H9 (cell line): ENCODE data around the gene OR2AG1. TPM values are rescaled to one million over a fixed set of nuclear protein-coding genes. Genes with fewer than 3 reads are reported as not detected.

Experiments used
- DNase-seq: peaks from one replicate; pipeline ENCODE4 v3.0.0-alpha.2; 2017
- H2AFZ ChIP-seq: one replicate; pipeline ENCODE4 v1.6.1; 2013; ENCODE audit warnings: mild to moderate bottlenecking, low read length, control low read depth, moderate library complexity
- H2AK5ac ChIP-seq: 2 replicates; pipeline ENCODE4 v1.6.1; 2013; ENCODE audit warnings: low read length, control low read depth, mixed read lengths; ENCODE audit not compliant: insufficient read length
- H2BK120ac ChIP-seq: one replicate; pipeline ENCODE4 v1.6.1; 2013; ENCODE audit warnings: low read depth, mild to moderate bottlenecking, low read length, control low read depth, inconsistent platforms; ENCODE audit not compliant: poor library complexity, severe bottlenecking
- H2BK12ac ChIP-seq: 2 replicates; pipeline ENCODE4 v1.6.1; 2013; ENCODE audit warnings: low read length, control low read depth, mixed read lengths, low read depth; ENCODE audit not compliant: insufficient read length
- H2BK15ac ChIP-seq: 2 replicates; pipeline ENCODE4 v1.6.1; 2013; ENCODE audit warnings: low read depth, low read length, control low read depth
- H2BK20ac ChIP-seq: one replicate; pipeline ENCODE4 v1.6.1; 2013; ENCODE audit warnings: low read depth, mild to moderate bottlenecking, low read length, control low read depth, inconsistent platforms; ENCODE audit not compliant: poor library complexity, severe bottlenecking
- H2BK5ac ChIP-seq: 2 replicates; pipeline ENCODE4 v1.6.1; 2013; ENCODE audit warnings: low read length, control low read depth, mixed read lengths; ENCODE audit not compliant: insufficient read length
- H3K14ac ChIP-seq: 2 replicates; pipeline ENCODE4 v1.6.1; 2013; ENCODE audit warnings: low read length, control low read depth; ENCODE audit not compliant: insufficient read depth
- H3K18ac ChIP-seq: 2 replicates; pipeline ENCODE4 v1.6.1; 2013; ENCODE audit warnings: low read depth, mild to moderate bottlenecking, mixed read lengths, low read length, control low read depth; ENCODE audit not compliant: insufficient read length
- H3K23ac ChIP-seq: 2 replicates; pipeline ENCODE4 v1.6.1; 2013; ENCODE audit warnings: low read length, control low read depth, mixed read lengths, low read depth; ENCODE audit not compliant: insufficient read length
- H3K23me2 ChIP-seq: 2 replicates; pipeline ENCODE4 v1.6.1; 2013; ENCODE audit warnings: low read depth, mild to moderate bottlenecking, mixed read lengths, low read length, control low read depth; ENCODE audit not compliant: insufficient read length, poor library complexity, severe bottlenecking
- H3K27ac ChIP-seq: 2 replicates; pipeline ENCODE4 v1.5.1; 2013; ENCODE audit warnings: low read length, control low read depth, mixed read lengths, low read depth; ENCODE audit not compliant: insufficient read length
- H3K27me3 ChIP-seq: 2 replicates; pipeline ENCODE4 v1.6.1; 2013; ENCODE audit warnings: low read length, control low read depth, inconsistent platforms; ENCODE audit not compliant: insufficient read depth
- H3K4ac ChIP-seq: 2 replicates; pipeline ENCODE4 v1.6.1; 2013; ENCODE audit warnings: low read depth, mild to moderate bottlenecking, control low read depth, inconsistent platforms, low read length, moderate library complexity
- H3K4me1 ChIP-seq: 2 replicates; pipeline ENCODE4 v1.6.1; 2013; ENCODE audit warnings: low read length, control low read depth, inconsistent platforms; ENCODE audit not compliant: insufficient read depth
- H3K4me2 ChIP-seq: 2 replicates; pipeline ENCODE4 v1.6.1; 2013; ENCODE audit warnings: low read length, control low read depth, mixed read lengths; ENCODE audit not compliant: insufficient read length, insufficient read depth
- H3K56ac ChIP-seq: 2 replicates; pipeline ENCODE4 v1.6.1; 2013; ENCODE audit warnings: low read depth, mild to moderate bottlenecking, mixed read lengths, low read length, control low read depth; ENCODE audit not compliant: insufficient read length
- H3K79me1 ChIP-seq: 2 replicates; pipeline ENCODE4 v1.6.1; 2013; ENCODE audit warnings: low read depth, mild to moderate bottlenecking, moderate library complexity, low read length, control low read depth, inconsistent platforms; ENCODE audit not compliant: insufficient read depth, poor library complexity, severe bottlenecking
- H3K79me2 ChIP-seq: 2 replicates; pipeline ENCODE4 v1.6.1; 2013; ENCODE audit warnings: low read length, control low read depth, inconsistent platforms; ENCODE audit not compliant: insufficient read depth
- H3K9ac ChIP-seq: 2 replicates; pipeline ENCODE4 v1.6.1; 2013; ENCODE audit warnings: low read length, control low read depth, mixed read lengths; ENCODE audit not compliant: insufficient read length; ENCODE audit errors: extremely low read depth
- H3K9me3 ChIP-seq: one replicate; pipeline ENCODE4 v1.6.1; 2013; ENCODE audit warnings: low read depth, low read length, inconsistent platforms; ENCODE audit not compliant: control insufficient read depth
- H3T11ph ChIP-seq: one replicate; pipeline ENCODE4 v1.6.1; 2013; ENCODE audit warnings: mild to moderate bottlenecking, low read length, control low read depth, inconsistent platforms
- H4K20me1 ChIP-seq: one replicate; pipeline ENCODE4 v1.6.1; 2013; ENCODE audit not compliant: control insufficient read depth, insufficient read length, insufficient read depth
- H4K5ac ChIP-seq: 2 replicates; pipeline ENCODE4 v1.6.1; 2013; ENCODE audit warnings: low read depth, mild to moderate bottlenecking, mixed read lengths, low read length, control low read depth; ENCODE audit not compliant: insufficient read length
- H4K8ac ChIP-seq: replicated peaks from 2 replicates; pipeline ENCODE4 v1.6.1; 2013; ENCODE audit warnings: low read length, control low read depth, mixed read lengths, low read depth; ENCODE audit not compliant: insufficient read length
- H4K91ac ChIP-seq: 2 replicates; pipeline ENCODE4 v1.6.1; 2013; ENCODE audit warnings: low read depth, mild to moderate bottlenecking, moderate library complexity, mixed read lengths, low read length, control low read depth; ENCODE audit not compliant: insufficient read length
- H3K27ac Mint-ChIP-seq, 3 experiments: 2 replicates in 2 of 3; 3 replicates in 1 of 3; pipeline ENCODE4 v1.8.0; 2020 to 2021; ENCODE audit warnings: mixed read lengths in 3 of 3, mild to moderate bottlenecking in 1 of 3, moderate library complexity in 1 of 3
- H3K27me3 Mint-ChIP-seq: 2 replicates; pipeline ENCODE4 v1.8.0; 2021; ENCODE audit warnings: low read depth, mild to moderate bottlenecking, moderate library complexity, mixed read lengths
- H3K36me3 Mint-ChIP-seq, 3 experiments: 2 replicates in 2 of 3; 3 replicates in 1 of 3; pipeline ENCODE4 v1.8.0; 2020 to 2021; ENCODE audit warnings: low read depth in 3 of 3, mixed read lengths in 3 of 3; ENCODE audit not compliant: insufficient read depth in 1 of 3
- H3K4me1 Mint-ChIP-seq, 2 experiments: 2 replicates each; pipeline ENCODE4 v1.8.0; 2020; ENCODE audit warnings: mixed read lengths in 2 of 2
- H3K4me3 Mint-ChIP-seq, 2 experiments: 2 replicates in 1 of 2; 3 replicates in 1 of 2; pipeline ENCODE4 v1.8.0; 2020 to 2021; ENCODE audit warnings: mild to moderate bottlenecking in 2 of 2, mixed read lengths in 2 of 2, moderate library complexity in 1 of 2
- H3K9me3 Mint-ChIP-seq, 2 experiments: 2 replicates in 1 of 2; 3 replicates in 1 of 2; pipeline ENCODE4 v1.8.0; 2020; ENCODE audit warnings: mild to moderate bottlenecking in 2 of 2, mixed read lengths in 2 of 2, moderate library complexity in 1 of 2
- WGBS: extraction: QIAGEN DNeasy Blood & Tissue Kit; methylation state at CpG from one replicate; pipeline ENCODE4 v1.1.7; 2013; ENCODE audit warnings: missing lambda C conversion rate, low lambda C conversion rate, mixed read lengths; ENCODE audit not compliant: insufficient read length; ENCODE audit errors: extremely low coverage; 5-methylcytosine and 5-hydroxymethylcytosine counted together
- total RNA-seq: library from RNA; stranded (reverse); gene quantifications from 2 replicates; pipeline ENCODE4 v1.2.1, GENCODE V29; 2021
- TF ChIP-seq, protein P1 (sequence below): fragments of 200-600 bp; sonication (generic); conservative IDR thresholded peaks from 3 replicates; pipeline ENCODE4 v1.8.0; 2021; ENCODE audit warnings: antibody characterized with exemption, mild to moderate bottlenecking

OR2AG1 gene
- total RNA-seq, 1 experiment from 2014 or later: not detected

DNA sequence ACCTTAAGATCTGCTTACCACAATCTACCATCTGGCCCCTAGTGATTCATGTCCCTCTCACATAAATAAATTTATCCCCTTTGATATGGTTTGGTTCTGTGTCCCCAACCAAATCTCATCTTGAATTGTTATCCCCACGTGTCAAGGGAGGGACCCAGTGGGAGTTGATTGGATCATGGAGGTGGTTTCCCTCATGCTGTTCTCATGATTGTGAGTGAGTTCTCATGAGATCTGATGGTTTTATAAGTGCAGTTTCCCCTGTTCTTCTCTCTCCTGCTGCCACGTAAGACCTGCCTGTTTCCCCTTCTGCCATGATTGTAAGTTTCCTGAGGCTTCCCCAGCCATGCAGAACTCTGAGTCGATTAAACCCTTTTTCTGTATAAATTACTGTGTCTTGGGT lies 48.2 kb upstream of the OR2AG1 start:
- no peaks in the 10 kb centered on the region for H3K4me1 Mint-ChIP-seq
- no peak overlapping the region for H3K9ac ChIP-seq
- no peak overlapping the region for H3K27ac Mint-ChIP-seq

More for the DNA sequence above, 48.2 kb upstream of the OR2AG1 start:
- no peak overlapping the region for H3K56ac ChIP-seq
- DNase-seq: no peak
- H4K91ac ChIP-seq: no peak overlapping the region
- WGBS: no CpG with 5 or more reads among the region's 3 CpGs
- H3K18ac ChIP-seq: no peak overlapping the region
- H2BK12ac ChIP-seq: no peak overlapping the region
- H3T11ph ChIP-seq: no peak overlapping the region
- no peak overlapping the region for H3K14ac ChIP-seq
- Mint-ChIP-seq H3K36me3 (no peaks in the 10 kb centered on the region), H3K4me3 (no peak overlapping the region), H3K27me3 (peaks cover 2% of the 10 kb centered on the region), H3K9me3 (no peaks in the 10 kb centered on the region)
- H2BK120ac ChIP-seq: no peak overlapping the region
- H3K79me2 ChIP-seq: no peaks in the 10 kb centered on the region
- H3K27me3 ChIP-seq: no peaks in the 10 kb centered on the region
- no peaks in the 10 kb centered on the region for H3K4me1 ChIP-seq
- H3K23ac ChIP-seq: no peak overlapping the region
- TF ChIP-seq, protein P1, sequence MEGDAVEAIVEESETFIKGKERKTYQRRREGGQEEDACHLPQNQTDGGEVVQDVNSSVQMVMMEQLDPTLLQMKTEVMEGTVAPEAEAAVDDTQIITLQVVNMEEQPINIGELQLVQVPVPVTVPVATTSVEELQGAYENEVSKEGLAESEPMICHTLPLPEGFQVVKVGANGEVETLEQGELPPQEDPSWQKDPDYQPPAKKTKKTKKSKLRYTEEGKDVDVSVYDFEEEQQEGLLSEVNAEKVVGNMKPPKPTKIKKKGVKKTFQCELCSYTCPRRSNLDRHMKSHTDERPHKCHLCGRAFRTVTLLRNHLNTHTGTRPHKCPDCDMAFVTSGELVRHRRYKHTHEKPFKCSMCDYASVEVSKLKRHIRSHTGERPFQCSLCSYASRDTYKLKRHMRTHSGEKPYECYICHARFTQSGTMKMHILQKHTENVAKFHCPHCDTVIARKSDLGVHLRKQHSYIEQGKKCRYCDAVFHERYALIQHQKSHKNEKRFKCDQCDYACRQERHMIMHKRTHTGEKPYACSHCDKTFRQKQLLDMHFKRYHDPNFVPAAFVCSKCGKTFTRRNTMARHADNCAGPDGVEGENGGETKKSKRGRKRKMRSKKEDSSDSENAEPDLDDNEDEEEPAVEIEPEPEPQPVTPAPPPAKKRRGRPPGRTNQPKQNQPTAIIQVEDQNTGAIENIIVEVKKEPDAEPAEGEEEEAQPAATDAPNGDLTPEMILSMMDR: no peak
- no peak overlapping the region for H2AFZ ChIP-seq
- no peak overlapping the region for H2AK5ac ChIP-seq
- no peak overlapping the region for H4K8ac ChIP-seq
- no peaks in the 10 kb centered on the region for H3K79me1 ChIP-seq
- H2BK15ac ChIP-seq: no peak overlapping the region
- H3K9me3 ChIP-seq: no peaks in the 10 kb centered on the region
- H4K5ac ChIP-seq: no peak overlapping the region
- no peaks in the 10 kb centered on the region for H4K20me1 ChIP-seq
- no peaks in the 10 kb centered on the region for H3K23me2 ChIP-seq
- H2BK5ac ChIP-seq: no peak overlapping the region
- no peak overlapping the region for H3K27ac ChIP-seq
- H2BK20ac ChIP-seq: no peak overlapping the region
- no peak overlapping the region for H3K4ac ChIP-seq
- H3K4me2 ChIP-seq: no peak overlapping the region
